Left ventricle myocardium inferior (tissue), 1 donor: ENCODE measurements around the gene SATB1. TPM values are rescaled to one million over a fixed set of nuclear protein-coding genes. Genes with fewer than 3 reads are reported as not detected.

Experiments used
- DNase-seq: peaks from one replicate; pipeline ENCODE4 v3.0.0-alpha.2; 2020
- H3K27ac ChIP-seq: fragments of 200-600 bp; replicated peaks from 2 replicates; pipeline ENCODE4 v1.8.0; 2021
- H3K27me3 ChIP-seq: fragments of 200-600 bp; 2 replicates; pipeline ENCODE4 v1.8.0; 2021; ENCODE audit warnings: low read depth
- H3K36me3 ChIP-seq: fragments of 200-600 bp; 2 replicates; pipeline ENCODE4 v1.8.0; 2021
- H3K4me1 ChIP-seq: fragments of 200-600 bp; 2 replicates; pipeline ENCODE4 v1.8.0; 2021
- H3K4me3 ChIP-seq: fragments of 200-600 bp; 2 replicates; pipeline ENCODE4 v1.8.0; 2021; ENCODE audit warnings: mild to moderate bottlenecking, moderate library complexity
- H3K9me3 ChIP-seq: fragments of 200-600 bp; replicated peaks from 2 replicates; pipeline ENCODE4 v1.8.0; 2021
- CTCF ChIP-seq: fragments of 200-600 bp; IDR thresholded peaks from 2 replicates; pipeline ENCODE4 v1.8.0; 2021; ENCODE audit warnings: antibody characterized with exemption, mild to moderate bottlenecking, borderline replicate concordance
- intact Hi-C: fragments of 100-400 bp; cut with micrococcal nuclease; formaldehyde crosslinking; loops from one replicate; pipeline ENCODE4 v1.11.0; 2022
- total RNA-seq: library from RNA; stranded (reverse); fragmentation: NEBNext Ultra II Directional; extraction: Animal tissue kit (Norgen Biotek cat#: 25700); gene quantifications from one replicate; pipeline ENCODE4 v1.2.1, GENCODE V29; 2021
- donor health status: DM: no; HTN: yes; CAD: no; lungs with severe emphysema.

Gene SATB1
- total RNA-seq, 1 donor from 2014 or later = 44.3 TPM

GRCh38 chr3:18351823-18352744 lies 73.1 kb downstream of the SATB1 start:
- H3K9me3 ChIP-seq = no peaks in the 10 kb centered on the region
- H3K27ac ChIP-seq = no peak overlapping the region
- no peaks in the 10 kb centered on the region for H3K27me3 ChIP-seq
- DNase-seq = no peak
- H3K36me3 ChIP-seq = peaks cover 40% of the 10 kb centered on the region
- intact Hi-C loops = no loop called here
- TF ChIP-seq CTCF = no peak
- H3K4me1 ChIP-seq = no peaks in the 10 kb centered on the region
- no peak overlapping the region for H3K4me3 ChIP-seq

GRCh38 chr3:18351069-18351628 lies 74.0 kb downstream of the SATB1 start:
- Histone ChIP-seq H3K27me3 (no peaks in the 10 kb centered on the region), H3K36me3 (peaks cover 40% of the 10 kb centered on the region), H3K9me3 (no peaks in the 10 kb centered on the region), H3K4me3 (no peak overlapping the region), H3K27ac (no peak overlapping the region), H3K4me1 (no peaks in the 10 kb centered on the region)
- TF ChIP-seq CTCF = no peak
- DNase-seq = no peak
- intact Hi-C loops = no loop called here

GRCh38 chr3:18349197-18349798 lies 75.8 kb downstream of the SATB1 start:
- H3K36me3 ChIP-seq = peaks cover 40% of the 10 kb centered on the region
- no peak for DNase-seq

GRCh38 chr3:18346097-18346496 lies 79.0 kb downstream of the SATB1 start:
- H3K9me3 ChIP-seq = no peaks in the 10 kb centered on the region
- no peak overlapping the region for H3K4me3 ChIP-seq
- intact Hi-C loops = no loop called here
- H3K27me3 ChIP-seq = no peaks in the 10 kb centered on the region
- peaks cover 29% of the 10 kb centered on the region for H3K36me3 ChIP-seq
- no peak for TF ChIP-seq CTCF
- H3K27ac ChIP-seq = no peak overlapping the region
- H3K4me1 ChIP-seq = no peaks in the 10 kb centered on the region
- no peak for DNase-seq

More at GRCh38 chr3:18349197-18349798, 75.8 kb downstream of the SATB1 start:
- H3K4me1 ChIP-seq = no peaks in the 10 kb centered on the region
- H3K9me3 ChIP-seq = no peaks in the 10 kb centered on the region
- H3K27me3 ChIP-seq = no peaks in the 10 kb centered on the region
- TF ChIP-seq CTCF = no peak
- H3K27ac ChIP-seq = no peak overlapping the region
- intact Hi-C loops = no loop called here
- no peak overlapping the region for H3K4me3 ChIP-seq

GRCh38 chr3:18345015-18345367 lies 80.1 kb downstream of the SATB1 start:
- H3K4me1 ChIP-seq = no peaks in the 10 kb centered on the region
- H3K36me3 ChIP-seq = peaks cover 21% of the 10 kb centered on the region
- TF ChIP-seq CTCF = no peak
- DNase-seq = no peak
- H3K27ac ChIP-seq = no peak overlapping the region
- H3K9me3 ChIP-seq = no peaks in the 10 kb centered on the region
- H3K4me3 ChIP-seq = no peak overlapping the region
- no peaks in the 10 kb centered on the region for H3K27me3 ChIP-seq
- intact Hi-C loops = no loop called here
